ENCODE results near the gene ZNF423.

GRCh38 chr16:49466881-49467280 is 389.0 kb downstream of the ZNF423 start:
- TF ChIP-seq POLR2A (IDR thresholded peaks at IDR 0.05), result no peak
- TF ChIP-seq CTCF (IDR thresholded peaks at IDR 0.05), result no peak
